Endothelial cell of umbilical vein (primary cell): Measurements from ENCODE around the gene FLT3LG. TPM values are rescaled to one million over a fixed set of nuclear protein-coding genes. Genes with fewer than 3 reads are reported as not detected.

Experiments
- BruUV-seq: library from RNA; stranded (reverse); fragments of 400-500 nt; replicated peaks from 2 replicates; lab custom pipeline; 2021; lab: Mats Ljungman, UMichigan
- CTCF ChIA-PET: fragments of 300-600, 350-600 bp; sonication (Branson Sonifier 250); formaldehyde crosslinking; loops from one replicate; lab custom pipeline; 2021; ENCODE audit warnings: antibody characterized with exemption, inconsistent platforms; lab: Charles Lee
- POLR2A ChIA-PET: fragments of 300-600, 350-600 bp; sonication (Branson Sonifier 250); formaldehyde crosslinking; loops from one replicate; lab custom pipeline; 2021; ENCODE audit warnings: antibody characterized with exemption, inconsistent platforms; lab: Charles Lee
- DNase-seq: peaks from one replicate; pipeline ENCODE4 v3.0.0-alpha.2; 2011; ENCODE audit warnings: low read depth, low spot score
- FAIRE-seq: peaks from 2 replicates; lab custom pipeline; 2011; peaks lifted over from hg19 to GRCh38; lab: Jason Lieb, UNC
- H2AFZ ChIP-seq: 2 replicates; pipeline ENCODE4 v1.6.0; 2012; ENCODE audit warnings: low read depth, low read length, control low read depth, inconsistent platforms
- H3K27ac ChIP-seq: 2 replicates; pipeline ENCODE4 v1.5.1; 2011; ENCODE audit warnings: low read depth, mild to moderate bottlenecking, control low read depth, low read length, moderate library complexity; ENCODE audit not compliant: insufficient read depth
- H3K27me3 ChIP-seq, 2 experiments: 2 replicates each; pipeline versions ENCODE4 v1.6.0 to v1.6.1; 2011; ENCODE audit warnings: low read length in 2 of 2, mixed read lengths in 1 of 2; ENCODE audit not compliant: control insufficient read depth in 2 of 2, insufficient read depth in 2 of 2
- H3K36me3 ChIP-seq, 2 experiments: 2 replicates in 1 of 2; 3 replicates in 1 of 2; pipeline ENCODE4 v1.5.1; 2011; ENCODE audit warnings: low read length in 2 of 2, mild to moderate bottlenecking in 1 of 2, moderate library complexity in 1 of 2; ENCODE audit not compliant: control insufficient read depth in 2 of 2, insufficient read depth in 2 of 2; ENCODE audit errors: extremely low read depth in 1 of 2
- H3K4me1 ChIP-seq: 3 replicates; pipeline ENCODE4 v1.5.1; 2011; ENCODE audit warnings: mild to moderate bottlenecking, low read length; ENCODE audit not compliant: control insufficient read depth, insufficient read depth; ENCODE audit errors: extremely low read depth
- H3K4me2 ChIP-seq: 2 replicates; pipeline ENCODE4 v1.6.1; 2011; ENCODE audit warnings: low read length, control low read depth, mixed read lengths; ENCODE audit not compliant: insufficient read depth
- H3K4me3 ChIP-seq, 3 experiments: fragments of 200-600 bp in 1 of 3; sonication (generic), shearing (Covaris generic) in 1 of 3; replicated peaks in 1 of 3; 2 replicates each; pipeline ENCODE4 v1.5.1; 2011 to 2016; ENCODE audit warnings: control low read depth in 3 of 3, low read length in 3 of 3, mild to moderate bottlenecking in 2 of 3, inconsistent platforms in 1 of 3, low read depth in 1 of 3, moderate library complexity in 1 of 3; ENCODE audit not compliant: insufficient read depth in 1 of 3
- H3K79me2 ChIP-seq: 2 replicates; pipeline ENCODE4 v1.6.0; 2012; ENCODE audit warnings: low read length, inconsistent platforms; ENCODE audit not compliant: control insufficient read depth, insufficient read depth
- H3K9ac ChIP-seq: replicated peaks from 2 replicates; pipeline ENCODE3; 2011; ENCODE audit warnings: low read length, control low read depth; ENCODE audit not compliant: insufficient read depth; ENCODE audit errors: extremely low read depth
- H3K9me1 ChIP-seq: replicated peaks from 3 replicates; pipeline ENCODE4 v1.6.0; 2011; ENCODE audit warnings: mild to moderate bottlenecking, low read length; ENCODE audit not compliant: control insufficient read depth, insufficient read depth; ENCODE audit errors: extremely low read depth
- H3K9me3 ChIP-seq: replicated peaks from 2 replicates; pipeline ENCODE4 v1.5.1; 2012; ENCODE audit warnings: low read length, inconsistent platforms; ENCODE audit not compliant: control insufficient read depth, insufficient read depth
- H4K20me1 ChIP-seq: replicated peaks from 2 replicates; pipeline ENCODE3; 2011; ENCODE audit warnings: mild to moderate bottlenecking, low read length; ENCODE audit not compliant: control insufficient read depth, insufficient read depth; ENCODE audit errors: extremely low read depth
- CTCF ChIP-seq, 2 donors: IDR thresholded peaks; 1 replicate in 1 of 2; 2 replicates in 1 of 2; pipeline ENCODE4 v1.5.1; 2011; ENCODE audit warnings: low read length in 2 of 2, mild to moderate bottlenecking in 2 of 2, moderate library complexity in 2 of 2, control low read depth in 1 of 2, inconsistent platforms in 1 of 2, low read depth in 1 of 2; ENCODE audit not compliant: insufficient read depth in 1 of 2; ENCODE audit errors: extremely low read depth in 1 of 2
- EZH2 ChIP-seq: IDR thresholded peaks from 2 replicates; pipeline ENCODE4 v1.6.1; 2012; ENCODE audit warnings: borderline replicate concordance, low read depth, mild to moderate bottlenecking, moderate library complexity, low read length, inconsistent platforms; ENCODE audit not compliant: severe bottlenecking
- FOS ChIP-seq: IDR thresholded peaks from 2 replicates; pipeline ENCODE4 v1.6.1; 2011; ENCODE audit warnings: mild to moderate bottlenecking, low read length, moderate library complexity, borderline replicate concordance; ENCODE audit not compliant: insufficient read depth
- JUN ChIP-seq: IDR thresholded peaks from 2 replicates; pipeline ENCODE4 v1.6.1; 2011; ENCODE audit warnings: borderline replicate concordance, low read depth; ENCODE audit not compliant: insufficient read length, insufficient read depth
- POLR2A ChIP-seq: IDR thresholded peaks from 2 replicates; pipeline ENCODE4 v1.6.1; 2012; ENCODE audit warnings: low read depth, mild to moderate bottlenecking, control low read depth, low read length
- POLR2AphosphoS5 ChIP-seq: IDR thresholded peaks from 2 replicates; pipeline ENCODE4 v1.6.1; 2012; ENCODE audit warnings: low read depth, mild to moderate bottlenecking, control low read depth, low read length, moderate library complexity; ENCODE audit not compliant: insufficient read depth
- dilution Hi-C: fragments of 300-500 bp; cut with MboI; formaldehyde crosslinking; loops from one replicate; pipeline ENCODE4 v1.15.0; 2019; ENCODE audit warnings: low sequenced_read_pairs; ENCODE audit not compliant: extremely low pct_ligation_motif_present
- intact Hi-C: fragments of 100-400 bp; cut with micrococcal nuclease; formaldehyde crosslinking; loops from one replicate; pipeline ENCODE4 v1.10.0; 2022
- polyA plus RNA-seq, 4 experiments: library from polyadenylated mRNA; depleted of rRNA in 3 of 4; stranded (reverse) in 3 of 4; unstranded in 1 of 4; fragments of >200 nt; gene quantifications; 2 replicates each; pipeline versions ENCODE4 v1.2.1 to v1.2.3, GENCODE V29; 2011 to 2012; ENCODE audit warnings: missing spikeins in 1 of 4
- total RNA-seq: library from RNA; stranded (reverse); gene quantifications from 2 replicates; pipeline ENCODE4 v1.2.3, GENCODE V29; 2021
- TF ChIP-seq, protein P1 (sequence below): IDR thresholded peaks from 2 replicates; pipeline ENCODE4 v1.6.1; 2011; ENCODE audit not compliant: insufficient read depth, insufficient read length

FLT3LG gene
- total and polyA plus RNA-seq, 2 donors (not counting 3 experiments of a cell fraction or from before 2014, with no cell fraction given), result 5.0 to 5.7 TPM

GRCh38 chr19:49481020-49481683 is 7.1 kb downstream of the FLT3LG start:
- Histone ChIP-seq H4K20me1 (no peaks in the 10 kb centered on the region), H3K4me3 (no peak overlapping the region), H3K27me3 (no peaks in the 10 kb centered on the region), H3K9ac (no peak overlapping the region), H3K79me2 (no peaks in the 10 kb centered on the region), H2AFZ (no peak overlapping the region), H3K9me3 (no peaks in the 10 kb centered on the region), H3K4me2 (no peak overlapping the region), H3K4me1 (peaks cover 4% of the 10 kb centered on the region), H3K9me1 (no peaks in the 10 kb centered on the region), H3K36me3 (no peaks in the 10 kb centered on the region), H3K27ac (no peak overlapping the region)
- dilution Hi-C loops, result no loop called here
- intact Hi-C loops, result no loop called here
- DNase-seq (no peak), FAIRE-seq (no peak)
- CTCF ChIA-PET, result interaction anchor here (1.0 to 1.2 kb wide), 3 partner anchors 15 to 89 kb away, joined by 3 to 4 read pairs (median 3); partner anchors contain the start of gene RPS11
- POLR2A ChIA-PET, result interaction anchor here (0.7 kb wide), 2 partner anchors 39 to 56 kb away, joined by 8 to 11 read pairs; no protein-coding TSS in a partner anchor
- BruUV-seq, result no TSS peak
- TF ChIP-seq FOS (no peak), POLR2A (no peak), CTCF (IDR thresholded peaks at IDR 0.05; ENCODE audit: extremely low read depth in 1 of 2, insufficient read depth in 1 of 2, low read depth in 1 of 2, low read length in 2 of 2) (no peak), JUN (no peak), EZH2 (no peak), POLR2AphosphoS5 (no peak)
- TF ChIP-seq, protein P1, sequence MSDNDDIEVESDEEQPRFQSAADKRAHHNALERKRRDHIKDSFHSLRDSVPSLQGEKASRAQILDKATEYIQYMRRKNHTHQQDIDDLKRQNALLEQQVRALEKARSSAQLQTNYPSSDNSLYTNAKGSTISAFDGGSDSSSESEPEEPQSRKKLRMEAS, result no peak
